ENCODE results near the gene ATXN1.

DNA sequence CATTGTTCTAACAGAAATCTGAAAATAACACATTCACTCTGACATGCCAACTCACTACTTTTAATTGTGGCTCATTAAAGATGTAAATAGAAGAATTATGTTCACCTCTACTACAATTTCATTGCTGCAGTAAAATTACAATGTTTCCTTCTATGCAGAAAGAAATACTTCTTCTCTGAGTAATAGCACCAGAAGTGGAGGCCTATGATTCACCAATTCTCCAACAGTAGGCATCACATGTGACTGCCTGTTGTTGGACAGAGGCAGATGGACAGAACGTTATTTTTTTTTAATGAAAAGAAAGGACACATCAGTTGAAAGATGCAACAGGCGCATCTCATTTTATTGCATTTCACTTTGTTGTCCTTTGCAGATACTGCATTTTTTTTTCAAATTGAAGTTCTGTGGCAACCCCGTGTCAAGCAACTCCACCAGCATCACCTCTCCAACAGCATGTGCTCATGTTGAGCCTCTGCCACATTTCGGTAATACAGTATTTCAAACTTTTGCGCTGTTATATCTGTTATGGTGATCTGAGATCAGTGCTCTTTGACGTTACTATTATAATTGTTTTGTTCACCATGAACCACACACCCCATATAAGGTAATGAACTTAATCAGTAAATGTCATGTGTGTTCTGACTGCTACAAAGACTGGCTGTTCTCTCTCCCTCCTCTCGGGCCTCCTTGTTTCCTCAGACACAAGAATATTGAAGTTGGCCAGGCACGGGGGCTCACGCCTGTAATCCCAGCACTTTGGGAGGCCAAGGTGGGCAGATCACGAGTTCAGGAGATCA is 121.4 kb downstream of the ATXN1 start:
- TF ChIP-seq CTCF (IDR thresholded peaks at IDR 0.05), result no peak
- no peak for TF ChIP-seq POLR2A (IDR thresholded peaks at IDR 0.05)
- TF ChIP-seq EP300 (IDR thresholded peaks at IDR 0.05), result no peak

All from gastroesophageal sphincter (tissue), 3 donors.